GM19193 (cell line): ENCODE measurements around the gene LYPD6B.

ENCODE experiments used
- POLR2A ChIP-seq: IDR thresholded peaks from 4 replicates; pipeline ENCODE4 v1.6.1; 2011; ENCODE audit not compliant: insufficient read depth, insufficient read length; ENCODE audit errors: extremely low read depth

LYPD6B gene

DNA sequence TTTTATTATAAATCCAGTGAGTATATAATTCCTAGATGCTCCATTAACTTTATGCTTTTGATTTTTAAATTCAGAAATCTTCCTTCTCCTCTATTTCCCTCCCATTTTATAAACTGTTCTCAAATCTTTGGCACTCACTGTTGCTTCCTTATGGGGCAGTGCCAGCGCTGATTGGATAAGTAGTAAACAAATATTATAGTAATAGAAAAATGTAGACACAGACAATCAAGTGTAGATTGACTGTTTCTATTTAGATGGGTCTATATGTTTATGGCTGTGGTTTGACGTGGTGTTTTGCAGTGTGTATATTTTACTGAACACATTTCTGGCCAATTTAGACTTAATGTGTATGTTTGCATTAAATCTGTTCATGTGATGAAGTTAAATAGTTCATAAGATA, 36.6 kb downstream of the LYPD6B start:
- TF ChIP-seq POLR2A, result no peak

DNA sequence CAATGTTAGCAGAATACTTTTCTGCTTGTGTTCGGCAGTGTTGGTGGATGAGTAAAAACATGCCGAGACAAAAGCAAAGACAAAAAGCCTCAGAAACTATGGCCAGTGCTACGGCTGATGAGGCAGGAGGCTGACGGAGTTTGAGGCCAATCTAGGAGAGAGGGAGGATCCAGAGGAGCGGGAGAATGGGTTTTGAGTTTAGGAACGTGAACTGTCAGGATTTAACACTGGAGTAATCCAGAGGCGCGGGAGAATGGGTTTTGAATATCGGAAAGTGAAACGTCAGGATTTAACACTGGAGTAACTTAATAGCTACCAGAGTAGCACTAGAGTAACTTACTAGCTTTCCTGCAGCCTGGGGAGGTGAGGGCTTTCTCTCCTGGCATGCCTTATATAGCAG, 37.4 kb downstream of the LYPD6B start:
- no peak for TF ChIP-seq POLR2A

DNA sequence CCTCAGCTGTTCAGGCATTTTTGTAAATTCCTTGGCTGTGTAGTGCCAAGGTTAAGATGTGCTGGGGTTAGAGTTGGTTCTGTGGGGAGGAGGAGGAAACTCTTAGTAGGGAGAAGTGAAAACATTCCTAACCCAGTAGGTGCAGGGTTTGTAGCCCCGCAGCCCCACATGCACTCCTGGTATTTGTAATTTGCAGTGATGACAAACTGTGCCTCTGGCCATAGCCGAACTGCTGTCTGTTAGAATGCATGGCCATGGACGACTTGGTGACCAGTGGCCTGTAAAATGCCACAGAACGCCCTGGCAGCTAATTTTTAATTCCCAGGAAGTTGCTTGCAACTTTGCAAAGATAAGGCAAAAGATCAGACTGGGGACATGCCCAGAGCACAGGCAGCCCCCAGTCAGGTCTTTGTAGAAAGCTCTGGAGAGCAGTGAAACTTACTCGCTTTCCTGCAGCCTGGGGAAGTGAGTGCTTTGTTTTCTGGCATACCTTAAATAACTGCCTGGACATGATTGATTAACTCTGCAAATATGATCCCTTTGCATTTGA, 38.4 kb downstream of the LYPD6B start:
- TF ChIP-seq POLR2A, result no peak

DNA sequence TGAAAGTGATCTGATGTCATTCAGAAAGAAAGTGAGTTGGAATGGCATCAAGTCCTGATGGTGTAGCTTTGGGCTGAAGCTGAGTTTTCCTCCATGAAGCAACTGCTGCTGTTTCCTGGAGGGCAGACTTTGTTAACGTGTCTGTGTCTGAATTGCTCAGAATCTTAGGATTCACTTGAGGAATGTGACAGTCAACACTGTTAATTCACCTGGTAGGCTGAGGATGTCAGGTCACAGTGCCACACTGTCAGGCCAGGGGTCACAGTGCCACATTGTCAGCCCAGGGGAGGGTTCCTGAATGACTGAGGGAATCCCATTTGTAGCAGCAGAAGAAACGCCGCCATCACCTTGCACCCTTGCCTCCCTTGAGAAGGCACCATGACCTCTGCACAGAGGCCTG, 39.4 kb downstream of the LYPD6B start:
- TF ChIP-seq POLR2A, result no peak

DNA sequence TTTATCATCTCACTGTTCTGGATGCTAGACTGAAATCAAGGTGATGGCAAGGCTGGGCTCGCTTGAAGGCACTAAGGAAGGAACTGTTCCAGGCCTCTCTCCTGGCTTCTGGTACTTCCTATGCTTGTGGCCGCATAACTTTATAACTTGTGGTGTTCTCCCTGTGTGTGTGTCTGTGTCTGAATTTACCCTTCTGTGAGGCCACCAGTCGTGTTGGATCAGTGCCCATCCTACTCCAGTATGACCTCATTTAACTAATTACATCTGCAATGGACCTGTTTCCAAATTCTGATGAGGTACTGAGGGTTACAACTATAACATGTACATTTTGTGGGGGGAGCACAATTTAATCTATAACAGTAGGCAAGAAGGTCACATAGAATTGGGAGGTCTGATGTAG, 41.6 kb downstream of the LYPD6B start:
- TF ChIP-seq POLR2A, result no peak

DNA sequence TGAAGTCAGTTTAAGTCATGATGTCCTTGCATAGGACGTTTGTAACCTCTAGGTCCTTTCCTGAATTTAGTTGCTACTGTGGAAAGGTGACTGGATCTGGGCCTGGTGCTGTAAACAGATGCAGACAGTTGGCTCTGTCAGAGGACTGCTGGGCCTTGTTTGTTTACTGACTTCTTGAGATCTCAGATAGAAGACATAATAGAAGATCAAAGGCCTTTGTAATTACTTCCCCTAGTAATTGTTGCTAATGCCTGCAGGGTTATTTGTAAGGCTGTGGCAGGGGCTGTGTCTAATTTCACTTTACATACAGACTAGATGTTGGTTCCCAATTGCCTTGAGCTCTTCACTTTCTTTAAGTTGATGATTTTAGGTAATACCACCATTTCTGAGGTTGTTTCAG, 42.5 kb downstream of the LYPD6B start:
- no peak for TF ChIP-seq POLR2A

DNA sequence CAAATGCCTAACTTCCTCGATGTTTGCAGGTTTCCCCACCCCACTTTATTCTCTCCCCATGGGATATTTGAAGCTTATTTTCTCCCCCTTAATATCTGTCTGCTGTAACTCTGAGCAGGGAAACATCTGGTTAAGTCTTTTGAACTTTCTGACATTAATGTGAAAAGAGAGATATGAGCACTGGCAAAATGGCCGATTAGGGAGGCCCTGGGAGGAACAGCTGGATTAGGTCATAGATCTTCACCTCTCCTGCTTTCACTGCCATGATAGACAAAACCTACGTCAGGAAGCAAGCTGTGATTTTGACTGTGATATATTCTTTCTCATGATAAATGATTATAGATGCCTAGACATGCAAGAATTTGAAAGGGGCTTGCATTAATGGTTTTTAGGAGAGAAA, 43.6 kb downstream of the LYPD6B start:
- no peak for TF ChIP-seq POLR2A

DNA sequence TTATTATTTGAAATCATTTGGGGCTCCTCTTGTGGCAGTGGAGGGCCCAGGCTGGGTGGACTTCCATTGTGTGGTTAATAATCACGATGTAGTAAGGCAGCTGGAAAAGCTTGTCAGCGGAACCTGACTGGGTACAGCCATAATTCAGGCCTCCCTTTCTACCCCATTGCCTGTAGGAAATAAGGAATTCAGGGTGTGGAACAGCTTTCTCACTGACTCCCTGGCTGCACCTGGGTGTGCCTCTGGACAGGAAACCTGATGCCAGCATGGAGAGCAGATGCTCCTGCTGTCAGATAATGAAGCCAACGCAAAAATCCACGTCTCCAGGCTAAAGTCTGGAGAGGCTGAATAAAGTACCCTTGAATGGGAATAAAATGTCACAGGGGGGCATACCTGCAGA, 44.2 kb downstream of the LYPD6B start:
- no peak for TF ChIP-seq POLR2A

DNA sequence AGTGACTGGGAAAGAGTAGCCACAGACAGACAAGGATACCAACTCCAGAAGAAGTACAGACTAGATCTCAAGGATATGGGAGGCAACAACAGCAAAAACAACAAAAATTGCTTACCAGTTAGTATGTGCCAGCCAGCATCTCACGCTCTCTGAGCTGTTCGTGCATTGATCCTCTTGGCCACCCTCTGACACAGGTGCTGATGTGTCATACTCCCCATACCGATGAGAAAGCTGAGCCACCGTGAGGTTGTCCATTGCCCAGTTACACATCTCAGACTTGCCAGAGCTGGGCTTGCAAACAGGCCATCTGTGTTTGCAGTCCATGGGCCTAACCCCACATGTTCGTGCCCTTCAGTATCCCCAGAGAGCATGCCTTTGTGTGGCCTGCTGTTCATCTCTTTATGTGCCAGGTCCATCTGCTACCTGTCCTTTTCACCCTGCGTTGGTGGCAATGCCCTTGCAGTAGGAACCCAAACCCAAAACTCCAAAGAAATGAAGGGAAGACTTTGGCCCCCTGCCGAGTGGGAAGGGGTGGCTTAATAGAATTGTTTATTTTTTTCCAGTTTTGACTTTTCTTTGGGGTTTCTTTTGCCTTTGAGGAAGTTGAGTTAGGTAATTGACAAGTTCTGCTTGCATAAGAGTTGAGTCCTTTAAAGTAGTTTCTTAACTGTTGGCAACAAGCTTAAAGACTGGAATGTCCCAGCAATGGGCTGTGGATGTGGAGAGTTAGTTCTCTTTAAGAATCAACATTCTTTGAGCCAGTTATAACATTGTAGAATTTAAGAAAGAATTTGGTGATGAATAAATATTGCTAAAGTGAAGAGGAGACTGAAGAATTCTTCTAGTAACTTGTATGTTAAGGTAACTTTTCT, 46.7 kb downstream of the LYPD6B start:
- no peak for TF ChIP-seq POLR2A

DNA sequence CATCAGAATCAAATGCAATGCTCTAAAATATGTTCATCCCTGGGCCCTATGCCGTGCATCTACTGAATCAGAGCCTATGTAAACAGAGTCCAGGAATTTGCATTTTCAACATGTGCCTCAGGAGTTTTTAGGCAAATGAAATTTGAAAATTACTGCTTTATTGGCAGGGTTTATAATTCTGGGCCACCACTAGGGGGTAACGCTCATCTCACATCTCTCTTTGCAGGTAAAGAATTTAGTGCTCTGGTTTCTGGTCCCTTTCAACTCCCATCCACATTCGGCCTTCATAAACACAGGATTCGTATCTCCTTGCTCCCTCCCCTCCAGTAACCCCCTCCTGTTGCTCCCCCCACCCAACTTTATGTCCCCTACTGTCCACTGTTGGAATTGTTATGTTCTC, 49.3 kb downstream of the LYPD6B start:
- TF ChIP-seq POLR2A, result no peak

DNA sequence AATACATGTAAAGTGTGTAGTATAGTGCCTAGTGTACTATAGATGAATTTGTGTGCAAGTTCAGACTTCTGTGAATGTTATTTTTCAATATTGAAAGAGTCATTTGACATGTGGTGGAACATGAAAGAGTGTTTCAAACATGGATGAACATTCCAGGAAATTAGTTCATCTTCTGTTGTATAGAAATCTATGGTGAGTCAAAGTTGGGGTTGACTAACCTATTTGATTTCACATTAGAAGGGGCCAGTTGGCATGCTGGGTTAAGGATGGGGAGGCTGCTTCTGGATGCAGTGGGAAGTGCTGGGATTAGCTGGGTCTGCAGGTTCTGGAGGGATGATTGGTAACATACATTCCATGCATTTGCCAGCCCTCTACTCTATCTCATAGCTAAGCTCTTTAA, 50.6 kb downstream of the LYPD6B start:
- TF ChIP-seq POLR2A, result no peak

DNA sequence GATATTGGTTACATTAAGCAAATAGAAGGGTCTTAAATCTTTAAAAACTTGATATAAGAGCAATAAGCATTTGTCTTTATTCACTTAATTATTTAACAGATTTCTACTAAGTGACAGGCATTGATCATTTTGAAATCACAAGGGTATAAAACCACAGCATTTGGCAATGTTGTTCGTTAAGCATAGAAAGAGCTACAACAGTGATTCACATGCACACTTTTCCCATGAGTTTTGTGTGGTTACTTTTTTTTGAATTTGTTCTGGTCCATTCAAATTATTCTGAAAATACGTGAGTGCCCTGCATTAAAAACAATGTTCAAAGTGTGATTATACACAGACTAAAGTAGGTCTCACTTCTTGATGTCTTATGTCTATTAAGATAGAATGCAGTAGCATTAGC, 52.2 kb downstream of the LYPD6B start:
- TF ChIP-seq POLR2A, result no peak

DNA sequence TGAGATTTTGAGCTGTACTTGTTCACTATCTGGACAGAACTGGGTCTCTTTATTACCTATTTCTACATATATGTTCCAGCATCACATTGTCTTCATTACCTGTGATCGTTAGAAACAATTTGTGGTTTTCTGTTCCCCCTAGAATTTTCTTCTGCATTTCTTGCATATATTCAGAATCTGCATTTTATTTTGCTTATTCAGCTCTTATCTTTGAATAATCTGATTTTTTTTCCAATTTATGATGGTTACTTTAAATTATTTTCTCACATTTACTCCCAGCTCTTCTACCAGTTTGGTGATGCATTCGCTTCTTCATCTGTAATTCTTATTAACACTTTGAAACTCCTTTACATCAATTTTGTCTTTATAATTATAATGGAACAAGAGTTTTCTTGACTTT, 55.1 kb downstream of the LYPD6B start:
- no peak for TF ChIP-seq POLR2A

DNA sequence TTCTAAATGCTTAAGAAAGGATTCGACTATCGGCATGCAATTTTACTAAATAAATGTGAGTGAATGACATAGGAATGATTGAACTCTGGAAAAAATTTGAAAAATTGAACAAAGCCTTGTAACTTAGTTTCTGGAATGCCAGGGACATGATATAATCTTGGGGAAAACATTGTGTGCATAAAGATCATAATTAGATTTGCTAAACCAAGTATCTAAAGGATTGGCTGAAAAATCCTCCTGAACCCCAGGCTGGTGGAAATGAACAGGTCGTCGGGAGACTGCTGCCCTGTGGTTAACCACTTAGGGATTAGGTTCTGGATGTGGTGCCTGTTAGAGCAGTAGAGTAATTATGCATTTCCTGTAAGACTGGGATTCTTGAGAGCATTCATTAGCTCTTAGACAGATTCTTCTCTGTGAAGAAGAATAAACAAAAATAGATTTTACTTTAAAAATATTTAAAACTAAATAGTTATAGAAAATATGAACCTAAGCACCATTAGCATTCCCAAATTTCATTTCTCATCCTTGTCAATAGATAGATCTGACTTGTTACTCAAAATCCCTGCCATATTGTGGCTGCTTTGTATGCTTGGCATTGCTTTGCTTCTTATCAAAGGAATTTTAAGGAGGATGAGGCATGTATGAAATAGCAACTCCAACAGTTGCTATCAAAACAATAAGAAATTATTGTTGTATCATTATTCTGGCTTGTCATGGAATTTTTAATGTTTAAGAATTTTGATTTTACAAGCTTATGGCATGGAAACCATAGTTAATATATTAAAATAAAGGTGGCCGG, 55.9 kb downstream of the LYPD6B start:
- TF ChIP-seq POLR2A, result no peak

DNA sequence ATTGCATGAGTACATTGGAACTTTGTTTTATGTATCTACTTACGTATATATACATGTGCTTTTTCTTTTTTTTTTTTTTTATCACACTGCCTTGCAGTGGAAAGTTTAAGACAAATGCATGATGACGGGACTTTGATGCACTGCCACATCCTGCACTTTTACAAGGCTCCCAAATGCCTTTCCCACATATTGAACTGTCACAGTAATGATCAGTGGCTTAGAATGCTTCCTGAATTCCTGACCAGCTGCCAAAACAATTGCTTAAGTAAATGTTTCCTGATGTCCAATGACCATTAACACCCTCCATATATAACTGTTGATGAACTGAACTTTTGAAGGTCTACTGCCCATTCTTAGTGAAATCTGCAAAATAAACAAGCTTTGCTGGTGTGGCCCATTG, 60.2 kb downstream of the LYPD6B start:
- no peak for TF ChIP-seq POLR2A

DNA sequence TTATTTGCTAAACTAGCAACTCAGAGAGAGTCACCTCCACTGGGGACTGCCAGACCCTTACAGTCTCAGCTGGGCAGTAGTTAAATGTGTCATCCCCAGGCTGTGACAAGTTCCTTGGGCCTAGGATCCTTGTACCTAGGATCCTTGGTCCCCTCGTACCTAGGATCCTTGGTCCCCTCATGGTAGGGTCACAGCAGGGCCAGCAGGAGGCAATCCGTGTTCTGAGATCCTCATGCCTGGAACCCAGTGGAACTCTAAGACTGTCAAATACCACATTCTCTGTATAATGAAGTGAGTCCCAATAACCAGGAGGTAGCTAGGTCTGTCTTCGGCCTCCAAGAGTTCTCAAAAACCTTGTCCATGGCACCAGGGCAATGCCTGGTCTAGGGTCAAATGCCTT, 60.8 kb downstream of the LYPD6B start:
- no peak for TF ChIP-seq POLR2A
